Kidney (tissue), 14 donors: Measurements from ENCODE around the gene FCHSD1. TPM values are rescaled to one million over a fixed set of nuclear protein-coding genes. Genes with fewer than 3 reads are reported as not detected.

Experiments
- DNase-seq, 5 donors: peaks; one replicate each; pipeline ENCODE4 v3.0.0-alpha.2; 2013 to 2020
- FAIRE-seq: peaks from 2 replicates; lab custom pipeline; 2012; peaks lifted over from hg19 to GRCh38; lab: Jason Lieb, UNC
- H3K27ac ChIP-seq, 2 donors: one replicate each; pipeline ENCODE4 v1.7.0; 2013; ENCODE audit warnings: low read depth in 2 of 2, low read length in 2 of 2, inconsistent platforms in 1 of 2
- H3K27me3 ChIP-seq: one replicate; pipeline ENCODE4 v1.7.1; 2013; ENCODE audit warnings: low read length, inconsistent platforms; ENCODE audit not compliant: control insufficient read depth, insufficient read depth
- H3K36me3 ChIP-seq, 3 donors: one replicate each; pipeline versions ENCODE4 v1.7.0 to v1.7.1; 2013; ENCODE audit warnings: low read length in 3 of 3, control low read depth in 1 of 3, inconsistent platforms in 1 of 3; ENCODE audit not compliant: insufficient read depth in 3 of 3, control insufficient read depth in 2 of 3
- H3K4me1 ChIP-seq, 3 donors: one replicate each; pipeline versions ENCODE4 v1.7.0 to v1.7.1; 2013; ENCODE audit warnings: low read length in 3 of 3, inconsistent platforms in 1 of 3, low read depth in 1 of 3; ENCODE audit not compliant: control insufficient read depth in 2 of 3, insufficient read depth in 2 of 3
- H3K4me3 ChIP-seq, 3 donors: one replicate each; pipeline versions ENCODE4 v1.7.0 to v1.8.1; 2013; ENCODE audit warnings: low read length in 3 of 3, control low read depth in 1 of 3, inconsistent platforms in 1 of 3
- H3K9ac ChIP-seq, 3 donors: one replicate each; pipeline versions ENCODE4 v1.7.0 to v1.7.1; 2013; ENCODE audit warnings: low read length in 3 of 3, control low read depth in 1 of 3, inconsistent platforms in 1 of 3
- H3K9me3 ChIP-seq, 3 donors: one replicate each; pipeline versions ENCODE4 v1.7.0 to v1.7.1; 2013; ENCODE audit warnings: low read length in 3 of 3, control low read depth in 1 of 3, inconsistent platforms in 1 of 3; ENCODE audit not compliant: control insufficient read depth in 2 of 3, insufficient read depth in 1 of 3
- CTCF ChIP-seq: IDR thresholded peaks from 3 replicates; pipeline ENCODE4 v1.5.1; 2012; ENCODE audit warnings: mild to moderate bottlenecking, moderate library complexity, borderline replicate concordance; ENCODE audit not compliant: insufficient read depth; ENCODE audit errors: extremely low read depth
- intact Hi-C: fragments of 100-400 bp; cut with DNase I; formaldehyde crosslinking; loops from one replicate; pipeline ENCODE4 v1.11.1; 2022
- polyA plus RNA-seq: library from polyadenylated mRNA; stranded (reverse); fragments of 350-450 nt; fragmentation: Illumina TruSeq; extraction: RNeasy Lipid Tissue Mini Kit (QIAGEN cat#74804); gene quantifications from one replicate; pipeline ENCODE4 v1.2.3, GENCODE V29; 2014; ENCODE audit warnings: low read depth, low replicate concordance; ENCODE audit not compliant: insufficient read depth
- total RNA-seq: library from RNA; stranded (reverse); fragmentation: NEBNext Ultra II Directional; extraction: Animal tissue kit (Norgen Biotek cat#: 25700); gene quantifications from one replicate; pipeline ENCODE4 v1.2.1, GENCODE V29; 2021
- donor health status: control.
- donor health status: control.
- donor health status: control.
- donor health status: control.
- donor health status: control.
- donor health status: DM: yes; HTN: yes; CAD: no.
- donor health status: Normal renal cell carcinoma (clear cell type).

Gene FCHSD1
- total and polyA plus RNA-seq, 2 donors from 2014 or later, result 6.4 to 20.3 TPM

- intact Hi-C loops, result no loop called here
- H3K36me3 ChIP-seq, result peaks cover 0 to 4% (median 2%) of the 10 kb centered on the region in 3 donors
- no peak overlapping the region for H3K4me3 ChIP-seq
- H3K27me3 ChIP-seq, result no peaks in the 10 kb centered on the region
- peak in 4 of 5 donors; percentile 60 to 78 (median 68) for DNase-seq
- no peak for TF ChIP-seq CTCF
- H3K9me3 ChIP-seq, result no peaks in the 10 kb centered on the region
- no peak overlapping the region for H3K9ac ChIP-seq
- H3K27ac ChIP-seq, result no peak overlapping the region
- no peak for FAIRE-seq
- H3K4me1 ChIP-seq, result peaks cover 0 to 2% (median 0%) of the 10 kb centered on the region in 3 donors
Observed at GRCh38 chr5:141672841-141673813, 21.9 kb upstream of the FCHSD1 start.

DNA sequence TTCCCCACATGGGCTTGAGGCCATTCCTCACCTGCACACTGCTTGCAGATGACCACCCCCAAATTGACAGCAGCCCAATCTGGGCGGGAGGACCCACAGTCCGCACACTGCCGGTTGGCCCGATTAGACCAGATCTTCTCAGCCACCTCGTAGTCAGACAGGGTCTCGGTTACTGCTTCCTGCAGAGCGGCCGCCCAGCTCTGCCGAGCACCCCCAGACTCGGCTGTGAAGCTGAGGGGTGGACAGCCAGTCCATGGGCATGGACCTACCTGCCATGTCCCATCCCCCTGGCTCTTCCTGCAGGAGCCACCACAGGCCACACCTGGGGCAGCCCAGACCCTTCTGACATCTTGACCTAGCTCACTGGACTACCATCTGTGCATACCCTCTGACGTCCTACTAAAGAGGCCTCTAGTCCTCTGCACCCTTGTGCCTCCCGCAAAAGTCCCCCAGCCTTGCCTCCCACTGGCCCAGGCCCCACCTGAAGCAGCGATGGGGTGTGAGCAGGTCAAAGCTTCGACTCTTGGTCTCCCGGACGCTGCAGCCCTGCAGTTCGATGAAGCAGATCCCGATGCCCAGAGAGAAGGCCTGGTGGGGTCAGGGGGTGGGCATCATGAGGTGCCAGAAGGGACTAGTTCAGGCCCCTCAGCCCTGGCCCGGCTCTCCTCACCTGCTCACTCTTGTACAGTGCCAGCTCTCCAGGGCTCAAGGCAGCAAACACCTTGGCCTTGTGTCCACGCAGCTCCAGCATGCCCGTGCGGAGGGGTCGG, 21.0 kb upstream of the FCHSD1 start:
- no peak overlapping the region for H3K9ac ChIP-seq
- no peak for TF ChIP-seq CTCF
- H3K9me3 ChIP-seq, result no peaks in the 10 kb centered on the region
- no peaks in the 10 kb centered on the region for H3K27me3 ChIP-seq
- peaks cover 0 to 4% (median 2%) of the 10 kb centered on the region in 3 donors for H3K36me3 ChIP-seq
- DNase-seq (no peak), FAIRE-seq (no peak)
- H3K4me1 ChIP-seq, result peaks cover 0 to 2% (median 0%) of the 10 kb centered on the region in 3 donors
- no peak overlapping the region for H3K27ac ChIP-seq
- no peak overlapping the region for H3K4me3 ChIP-seq
- intact Hi-C loops, result no loop called here

DNA sequence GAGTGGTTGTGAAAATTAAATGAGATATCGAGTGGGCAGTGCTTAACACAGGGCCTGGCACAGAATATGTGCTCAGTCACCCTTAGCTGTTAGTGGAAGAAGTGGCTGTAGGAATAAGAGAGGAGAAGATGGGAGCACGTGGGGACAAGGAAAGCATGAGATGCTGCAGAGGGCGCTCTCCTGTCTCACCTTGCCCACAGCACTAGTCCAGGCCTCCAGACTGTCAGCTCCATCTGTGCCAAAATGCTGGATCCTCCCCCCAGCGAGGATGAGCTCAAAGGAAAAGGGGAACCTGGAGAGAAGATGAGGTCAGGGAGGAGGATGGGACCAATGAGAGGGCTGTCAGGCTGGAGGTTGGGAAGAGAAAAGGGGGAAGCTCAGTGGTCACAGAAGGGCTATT, 18.3 kb upstream of the FCHSD1 start:
- intact Hi-C loops, result no loop called here
- Histone ChIP-seq H3K27ac (no peak overlapping the region), H3K4me3 (no peak overlapping the region), H3K27me3 (no peaks in the 10 kb centered on the region), H3K4me1 (peaks cover 0 to 2% (median 0%) of the 10 kb centered on the region in 3 donors), H3K36me3 (peaks cover 0 to 4% (median 2%) of the 10 kb centered on the region in 3 donors), H3K9ac (no peak overlapping the region), H3K9me3 (no peaks in the 10 kb centered on the region)
- no peak for TF ChIP-seq CTCF
- DNase-seq, result no peak
- FAIRE-seq, result no peak
